ENCODE measurements around the gene HTR1D.

The HTR1D gene

DNA sequence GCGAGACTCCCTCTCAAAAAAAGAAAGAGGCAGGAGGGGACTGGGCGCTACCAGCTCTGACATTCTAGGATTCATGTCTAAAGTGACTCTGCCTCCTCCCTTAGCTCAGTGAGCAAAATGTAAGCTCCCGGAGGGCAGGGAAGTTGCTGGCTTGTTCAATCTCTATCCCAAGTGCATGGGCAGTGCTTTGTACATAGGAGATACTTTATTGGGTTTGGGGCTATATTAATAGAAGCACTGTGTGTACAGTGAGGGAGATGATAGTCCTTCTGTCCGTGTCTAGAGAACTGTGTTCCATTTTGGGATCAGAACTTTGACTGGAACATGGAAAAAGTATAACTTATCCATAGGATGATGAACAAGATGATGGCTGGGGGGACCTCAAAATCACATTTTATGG, 31.9 kb downstream of the HTR1D start:
- DNase-seq: no peak
- H3K36me3 ChIP-seq (replicated peaks): no peaks in the 10 kb centered on the region
- H3K27ac ChIP-seq: no peak overlapping the region
- no peaks in the 10 kb centered on the region for H3K27me3 ChIP-seq (replicated peaks)
- TF ChIP-seq, protein P1, sequence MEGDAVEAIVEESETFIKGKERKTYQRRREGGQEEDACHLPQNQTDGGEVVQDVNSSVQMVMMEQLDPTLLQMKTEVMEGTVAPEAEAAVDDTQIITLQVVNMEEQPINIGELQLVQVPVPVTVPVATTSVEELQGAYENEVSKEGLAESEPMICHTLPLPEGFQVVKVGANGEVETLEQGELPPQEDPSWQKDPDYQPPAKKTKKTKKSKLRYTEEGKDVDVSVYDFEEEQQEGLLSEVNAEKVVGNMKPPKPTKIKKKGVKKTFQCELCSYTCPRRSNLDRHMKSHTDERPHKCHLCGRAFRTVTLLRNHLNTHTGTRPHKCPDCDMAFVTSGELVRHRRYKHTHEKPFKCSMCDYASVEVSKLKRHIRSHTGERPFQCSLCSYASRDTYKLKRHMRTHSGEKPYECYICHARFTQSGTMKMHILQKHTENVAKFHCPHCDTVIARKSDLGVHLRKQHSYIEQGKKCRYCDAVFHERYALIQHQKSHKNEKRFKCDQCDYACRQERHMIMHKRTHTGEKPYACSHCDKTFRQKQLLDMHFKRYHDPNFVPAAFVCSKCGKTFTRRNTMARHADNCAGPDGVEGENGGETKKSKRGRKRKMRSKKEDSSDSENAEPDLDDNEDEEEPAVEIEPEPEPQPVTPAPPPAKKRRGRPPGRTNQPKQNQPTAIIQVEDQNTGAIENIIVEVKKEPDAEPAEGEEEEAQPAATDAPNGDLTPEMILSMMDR (IDR thresholded peaks at IDR 0.05; ENCODE audit: low read depth, low read length, missing control alignments): no peak
- H3K4me3 ChIP-seq (ENCODE audit: low read depth, low read length): no peak overlapping the region
- in situ Hi-C loops (cut with HindIII; ENCODE audit: low pct_ligation_motif_present, low sequenced_read_pairs): loop anchor here (10.0 kb wide), 1 partner anchor 91 kb away; no protein-coding TSS in a partner anchor

DNA sequence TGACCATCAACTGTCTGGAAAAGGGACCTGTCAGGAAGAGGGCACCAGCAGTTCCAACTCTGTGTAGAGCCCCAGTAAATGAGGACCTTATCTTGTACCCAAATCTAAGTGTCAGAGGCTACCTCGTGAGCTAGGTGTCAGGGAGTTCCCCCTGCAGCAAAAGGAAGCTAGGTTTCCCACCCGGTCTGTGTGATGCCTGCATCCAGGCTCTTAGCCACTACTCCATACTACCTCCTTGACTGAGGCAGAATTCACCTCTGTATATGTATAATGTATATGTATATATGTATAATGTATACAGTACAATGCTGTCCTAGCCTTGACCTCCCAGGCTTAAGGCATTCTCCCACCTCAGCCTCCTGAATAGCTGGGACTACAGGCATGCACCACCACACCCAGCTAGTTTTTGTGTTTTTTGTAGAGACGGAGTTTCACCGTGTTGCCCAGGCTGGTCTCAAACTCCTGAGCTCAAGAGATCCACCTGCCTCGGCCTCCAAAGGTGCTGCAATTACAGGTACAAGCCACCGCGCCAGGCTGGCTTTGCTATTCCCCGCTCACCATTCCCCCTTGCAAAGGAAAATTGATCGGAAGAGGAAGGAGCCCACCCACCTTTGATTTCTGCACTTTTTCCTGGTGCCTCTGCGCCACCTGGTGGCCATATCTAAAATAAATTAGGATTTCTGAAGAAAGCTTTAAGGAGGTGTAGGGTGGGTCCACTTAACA, 32.9 kb downstream of the HTR1D start:
- DNase-seq: no peak
- in situ Hi-C loops (cut with HindIII; ENCODE audit: low pct_ligation_motif_present, low sequenced_read_pairs): loop anchor here (10.0 kb wide), 1 partner anchor 90 kb away; no protein-coding TSS in a partner anchor
- H3K27me3 ChIP-seq (replicated peaks): no peaks in the 10 kb centered on the region
- H3K4me3 ChIP-seq (ENCODE audit: low read depth, low read length): peak overlapping the region; percentile 37
- H3K27ac ChIP-seq: no peak overlapping the region
- TF ChIP-seq, protein P1 (IDR thresholded peaks at IDR 0.05; ENCODE audit: low read depth, low read length, missing control alignments): peak; percentile 71
- no peaks in the 10 kb centered on the region for H3K36me3 ChIP-seq (replicated peaks)

DNA sequence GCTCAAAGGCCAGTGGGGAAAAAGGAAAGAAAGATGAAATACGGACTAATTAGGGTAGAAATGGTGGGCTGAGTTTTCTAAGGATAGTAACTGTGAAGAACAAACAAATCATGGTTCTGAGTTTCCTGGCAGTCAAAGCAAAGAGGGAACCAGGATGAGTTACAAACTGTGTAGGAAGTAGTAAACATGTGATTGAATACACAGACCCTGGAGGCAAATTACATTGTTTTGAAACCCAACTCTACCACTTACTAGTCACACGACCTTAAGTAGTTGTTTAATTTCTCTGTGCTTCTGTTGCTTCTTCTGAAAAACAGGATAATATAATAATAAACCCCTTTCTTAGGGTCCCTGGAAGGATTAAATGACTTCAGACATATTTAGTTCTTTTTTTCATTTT, 37.4 kb downstream of the HTR1D start:
- Histone ChIP-seq H3K27me3 (replicated peaks) (no peaks in the 10 kb centered on the region), H3K4me3 (ENCODE audit: low read depth, low read length) (no peak overlapping the region), H3K27ac (no peak overlapping the region), H3K36me3 (replicated peaks) (no peaks in the 10 kb centered on the region)
- TF ChIP-seq, protein P1 (IDR thresholded peaks at IDR 0.05; ENCODE audit: low read depth, low read length, missing control alignments): no peak
- DNase-seq: no peak
- in situ Hi-C loops (cut with HindIII; ENCODE audit: low pct_ligation_motif_present, low sequenced_read_pairs): loop anchor here (10.0 kb wide), 1 partner anchor 85 kb away; no protein-coding TSS in a partner anchor

DNA sequence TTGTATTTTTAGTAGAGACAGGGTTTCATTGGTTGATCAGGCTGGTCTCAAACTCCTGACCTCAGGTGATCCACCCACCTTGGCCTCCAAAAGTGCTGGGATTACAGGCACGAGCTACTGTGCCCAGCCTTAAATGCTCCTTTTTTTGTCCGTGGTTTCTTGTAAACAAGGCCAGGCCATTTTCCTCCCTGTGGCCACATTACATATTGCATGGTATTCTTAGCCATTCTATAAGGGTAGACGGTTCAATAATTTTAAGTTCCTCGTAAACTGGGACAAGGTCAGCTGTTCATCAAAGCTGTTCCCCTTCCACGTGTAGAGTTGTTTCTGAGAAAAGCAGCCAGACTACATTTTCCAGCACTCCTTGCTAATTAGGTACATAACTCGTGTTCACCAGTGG, 38.4 kb downstream of the HTR1D start:
- no peaks in the 10 kb centered on the region for H3K36me3 ChIP-seq (replicated peaks)
- no peak overlapping the region for H3K4me3 ChIP-seq (ENCODE audit: low read depth, low read length)
- H3K27me3 ChIP-seq (replicated peaks): no peaks in the 10 kb centered on the region
- TF ChIP-seq, protein P1 (IDR thresholded peaks at IDR 0.05; ENCODE audit: low read depth, low read length, missing control alignments): peak; percentile 58
- DNase-seq: peak; percentile 54
- in situ Hi-C loops (cut with HindIII; ENCODE audit: low pct_ligation_motif_present, low sequenced_read_pairs): no loop called here
- H3K27ac ChIP-seq: no peak overlapping the region

DNA sequence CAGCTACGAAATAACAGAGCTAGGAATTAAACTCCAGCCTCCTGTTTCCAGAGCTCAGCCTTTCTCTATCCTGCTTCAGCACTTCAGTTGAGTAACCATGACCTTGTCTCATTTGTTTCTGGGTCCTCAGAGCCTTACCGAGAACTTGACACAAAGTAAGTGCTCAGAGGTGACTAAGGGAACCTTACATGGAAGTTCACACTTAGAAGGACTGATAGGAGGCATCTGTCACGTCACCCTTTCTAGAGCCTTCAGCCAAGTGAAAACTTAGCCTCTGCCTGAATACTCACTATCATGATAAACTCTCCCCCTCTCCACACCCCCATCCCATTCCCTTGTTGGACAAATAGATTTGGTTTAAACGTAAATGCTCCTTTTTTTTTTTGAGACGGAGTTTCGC, 38.9 kb downstream of the HTR1D start:
- DNase-seq: no peak
- Histone ChIP-seq H3K4me3 (ENCODE audit: low read depth, low read length) (no peak overlapping the region), H3K27ac (peak overlapping the region; percentile 85), H3K27me3 (replicated peaks) (no peaks in the 10 kb centered on the region), H3K36me3 (replicated peaks) (no peaks in the 10 kb centered on the region)
- in situ Hi-C loops (cut with HindIII; ENCODE audit: low pct_ligation_motif_present, low sequenced_read_pairs): no loop called here
- TF ChIP-seq, protein P1 (IDR thresholded peaks at IDR 0.05; ENCODE audit: low read depth, low read length, missing control alignments): no peak
